AG20443 (cell line): Measurements from ENCODE around the gene MLLT10.
A peak's percentile ranks its signal among the peaks of the same experiment; 100 is the strongest.

Source experiments
- DNase-seq: peaks from one replicate; pipeline ENCODE4 v3.0.0; 2012; ENCODE audit warnings: low spot score, mixed read lengths

MLLT10 gene

GRCh38 chr10:21533467-21534279 is at the start of gene MLLT10:
Gene MLLT10, plus strand, starts transcription at chr10:21534232. Its CDS starts 413 bp downstream, at chr10:21534645.
- peak; percentile 96 for DNase-seq

- DNase-seq: no peak
These were observed 46.4 kb upstream of the MLLT10 start for GRCh38 chr10:21487416-21488180.

- no peak for DNase-seq
These were observed 45.6 kb upstream of the MLLT10 start for GRCh38 chr10:21488246-21488956.

GRCh38 chr10:21488957-21489446 is 45.0 kb upstream of the MLLT10 start:
- DNase-seq: no peak

- DNase-seq: no peak
These were observed 43.9 kb upstream of the MLLT10 start for GRCh38 chr10:21490028-21490710.

GRCh38 chr10:21490711-21491105 is 43.3 kb upstream of the MLLT10 start:
- no peak for DNase-seq

GRCh38 chr10:21492421-21492820 is 41.6 kb upstream of the MLLT10 start:
- DNase-seq: no peak

- no peak for DNase-seq
These were observed 40.2 kb upstream of the MLLT10 start for GRCh38 chr10:21493784-21494183.

- DNase-seq: peak; percentile 65
These were observed 39.6 kb upstream of the MLLT10 start for GRCh38 chr10:21494191-21495001.

GRCh38 chr10:21495002-21495751 is 38.9 kb upstream of the MLLT10 start:
- peak; percentile 27 for DNase-seq

GRCh38 chr10:21495752-21496342 is 38.2 kb upstream of the MLLT10 start:
- peak; percentile 96 for DNase-seq

- peak; percentile 60 for DNase-seq
These were observed 37.5 kb upstream of the MLLT10 start for GRCh38 chr10:21496343-21497176.

- peak; percentile 93 for DNase-seq
These were observed 36.7 kb upstream of the MLLT10 start for GRCh38 chr10:21497177-21497807.

GRCh38 chr10:21498377-21498776 is 35.7 kb upstream of the MLLT10 start:
- DNase-seq: no peak

GRCh38 chr10:21498986-21499385 is 35.0 kb upstream of the MLLT10 start:
- DNase-seq: no peak

- peak; percentile 35 for DNase-seq
These were observed 34.1 kb upstream of the MLLT10 start for GRCh38 chr10:21499701-21500577.

- DNase-seq: no peak
These were observed 33.5 kb upstream of the MLLT10 start for GRCh38 chr10:21500578-21500910.
